Naive thymus-derived CD4-positive, alpha-beta T cell (primary cell): ENCODE measurements around the gene TNIK. TPM values are rescaled to one million over a fixed set of nuclear protein-coding genes. Genes with fewer than 3 reads are reported as not detected.

Source experiments
- ATAC-seq: fragments of 150-1000 bp; cut with Tn5 transposase; 2 replicates; pipeline ENCODE4 v1.10.0; 2021; ENCODE audit warnings: mild to moderate bottlenecking, moderate library complexity
- CTCF ChIA-PET: fragments of 350-600 bp; sonication (Branson Sonifier 250); formaldehyde crosslinking; loops from one replicate; lab custom pipeline; 2021; ENCODE audit warnings: antibody characterized with exemption; lab: Charles Lee
- POLR2A ChIA-PET: fragments of 350-600 bp; sonication (Branson Sonifier 250); formaldehyde crosslinking; loops from one replicate; lab custom pipeline; 2021; ENCODE audit warnings: antibody characterized with exemption, inconsistent platforms; lab: Charles Lee
- DNase-seq, 9 donors: peaks; one replicate each; pipeline versions ENCODE4 v3.0.0 to v3.0.0-alpha.2; 2020 to 2022; ENCODE audit warnings: mixed read lengths in 1 of 9
- H3K27ac ChIP-seq: one replicate; pipeline ENCODE4 v1.7.0; 2013; ENCODE audit warnings: mild to moderate bottlenecking, low read depth, low read length, moderate library complexity
- H3K27me3 ChIP-seq, 2 donors: one replicate each; pipeline ENCODE4 v1.7.0; 2013; ENCODE audit warnings: low read length in 2 of 2, mild to moderate bottlenecking in 2 of 2, moderate library complexity in 2 of 2; ENCODE audit not compliant: control insufficient read depth in 2 of 2, insufficient read depth in 2 of 2
- H3K36me3 ChIP-seq, 3 experiments: 1 replicate in 2 of 3; 2 replicates in 1 of 3; pipeline ENCODE4 v1.7.0; 2013; ENCODE audit warnings: low read length in 3 of 3, mild to moderate bottlenecking in 3 of 3, moderate library complexity in 1 of 3; ENCODE audit not compliant: insufficient read depth in 3 of 3, control insufficient read depth in 2 of 3
- H3K4me1 ChIP-seq, 2 donors: one replicate each; pipeline ENCODE4 v1.7.0; 2013; ENCODE audit warnings: low read length in 2 of 2, mild to moderate bottlenecking in 2 of 2, moderate library complexity in 1 of 2; ENCODE audit not compliant: control insufficient read depth in 2 of 2, insufficient read depth in 2 of 2
- H3K4me3 ChIP-seq: 2 replicates; pipeline ENCODE4 v1.7.0; 2013; ENCODE audit warnings: mild to moderate bottlenecking, low read length
- H3K9me3 ChIP-seq, 3 experiments: 1 replicate in 2 of 3; 2 replicates in 1 of 3; pipeline ENCODE4 v1.7.0; 2013; ENCODE audit warnings: low read length in 3 of 3; ENCODE audit not compliant: control insufficient read depth in 2 of 3
- H3K27ac Mint-ChIP-seq, 9 donors: one replicate each; pipeline ENCODE4 v1.8.0; 2020 to 2022; ENCODE audit warnings: mixed read lengths in 9 of 9, mild to moderate bottlenecking in 8 of 9, moderate library complexity in 5 of 9, inconsistent platforms in 2 of 9
- H3K27me3 Mint-ChIP-seq, 5 donors: one replicate each; pipeline ENCODE4 v1.8.0; 2021 to 2022; ENCODE audit warnings: mixed read lengths in 5 of 5, mild to moderate bottlenecking in 1 of 5
- H3K36me3 Mint-ChIP-seq, 5 donors: one replicate each; pipeline ENCODE4 v1.8.0; 2020 to 2022; ENCODE audit warnings: mixed read lengths in 5 of 5, mild to moderate bottlenecking in 3 of 5, inconsistent platforms in 1 of 5
- H3K4me1 Mint-ChIP-seq, 7 donors: one replicate each; pipeline ENCODE4 v1.8.0; 2020 to 2022; ENCODE audit warnings: mixed read lengths in 7 of 7, mild to moderate bottlenecking in 3 of 7, inconsistent platforms in 1 of 7
- H3K4me3 Mint-ChIP-seq, 10 donors: one replicate each; pipeline ENCODE4 v1.8.0; 2020 to 2022; ENCODE audit warnings: mild to moderate bottlenecking in 10 of 10, mixed read lengths in 10 of 10, moderate library complexity in 6 of 10, inconsistent platforms in 2 of 10
- H3K9me3 Mint-ChIP-seq, 11 donors: one replicate each; pipeline ENCODE4 v1.8.0; 2020 to 2022; ENCODE audit warnings: mixed read lengths in 11 of 11, mild to moderate bottlenecking in 4 of 11, inconsistent platforms in 1 of 11, moderate library complexity in 1 of 11
- intact Hi-C, 2 donors: fragments of 100-400 bp; cut with micrococcal nuclease; formaldehyde crosslinking; loops; one replicate each; pipeline ENCODE4 v1.15.1; 2023
- polyA plus RNA-seq, 2 donors: library from polyadenylated mRNA; unstranded; fragments of 300-500 nt; fragmentation: Illumina TruSeq; gene quantifications; one replicate each; pipeline ENCODE4 v1.2.3, GENCODE V29; 2021
- total RNA-seq, 6 experiments: library from RNA in 5 of 6; stranded (reverse) in 5 of 6; gene quantifications; 1 replicate in 5 of 6; 2 replicates in 1 of 6; pipeline ENCODE4 v1.2.3 and lab custom pipeline; 2021 to 2026

The TNIK gene
- total and polyA plus RNA-seq, 7 experiments from 2014 or later, result 20.2 to 74.9 (median 66.3) TPM

DNA sequence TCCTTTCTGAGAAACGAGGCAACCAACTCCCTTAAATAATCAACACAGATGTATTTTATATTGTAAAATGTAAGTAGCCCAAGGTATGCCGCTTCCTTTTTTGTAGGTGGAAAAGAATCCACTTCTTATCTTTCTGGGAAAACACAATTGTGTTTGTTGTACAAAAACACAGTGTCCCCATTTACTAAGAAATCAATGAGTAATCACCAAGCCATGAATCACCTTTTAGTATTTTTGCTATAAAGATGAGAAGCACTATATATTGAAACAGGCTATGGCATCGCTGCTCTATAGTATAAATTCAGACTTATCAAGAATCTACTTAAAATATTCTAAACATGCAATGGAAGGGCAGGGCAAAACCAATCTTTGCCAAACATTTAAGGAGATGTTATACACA lies 104.0 kb downstream of the TNIK start:
- Histone ChIP-seq H3K9me3 (no peaks in the 10 kb centered on the region), H3K27ac (no peak overlapping the region), H3K4me1 (peaks cover 0 to 3% of the 10 kb centered on the region in 2 donors), H3K4me3 (no peak overlapping the region), H3K36me3 (no peaks in the 10 kb centered on the region), H3K27me3 (no peaks in the 10 kb centered on the region)
- Mint-ChIP-seq H3K4me3 (peak overlapping the region in 1 of 10 donors; percentile 8), H3K27me3 (no peaks in the 10 kb centered on the region), H3K9me3 (no peaks in the 10 kb centered on the region), H3K27ac (peak overlapping the region in 4 of 9 donors; percentile 20 to 56 (median 43)), H3K4me1 (peaks cover 25 to 100% (median 80%) of the 10 kb centered on the region in 7 donors), H3K36me3 (peaks cover 0 to 13% (median 4%) of the 10 kb centered on the region in 5 donors)
- no peak for ATAC-seq
- CTCF ChIA-PET, result no interaction called here
- POLR2A ChIA-PET, result no interaction called here
- intact Hi-C loops, result no loop called here
- DNase-seq, result no peak

DNA sequence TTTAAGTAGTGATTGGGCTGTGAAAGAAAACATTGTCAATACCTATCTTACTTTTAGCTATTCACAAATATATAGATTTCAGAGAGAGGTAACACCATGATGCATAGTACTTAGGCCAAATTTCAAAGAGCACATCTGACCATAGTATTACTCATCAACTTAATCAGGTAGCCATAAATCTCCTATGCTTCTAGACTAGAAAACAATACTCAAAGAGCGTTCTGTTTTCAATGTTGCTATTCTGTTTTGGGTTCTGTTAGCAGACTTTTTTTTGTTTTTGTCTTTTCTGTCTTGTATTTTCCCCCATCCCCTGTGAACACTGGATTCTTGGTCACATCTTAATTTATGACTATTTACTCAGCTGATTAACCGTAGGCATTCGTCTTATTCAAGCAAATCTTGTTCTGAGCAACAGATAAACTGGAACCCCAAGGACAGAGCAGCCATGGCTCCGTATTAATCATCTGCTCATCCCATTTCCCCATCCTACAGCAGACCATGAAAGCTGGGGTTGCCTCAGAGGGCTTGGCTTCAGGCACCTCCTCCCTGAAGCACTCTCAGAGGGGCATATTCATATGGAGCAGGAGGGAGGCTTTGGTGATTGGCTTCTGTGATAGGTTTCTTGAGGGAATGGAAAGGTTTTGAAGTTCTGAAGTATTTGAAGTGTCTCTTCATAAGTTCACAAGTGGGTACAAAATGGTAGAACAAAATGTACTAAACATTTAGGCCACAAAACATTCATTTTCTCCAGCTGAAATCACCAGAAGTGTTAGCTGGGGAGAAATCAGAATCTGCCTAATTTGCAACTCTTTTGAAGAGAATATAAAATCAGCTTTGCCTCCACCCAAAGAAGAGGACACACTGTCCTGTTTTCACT lies 105.3 kb downstream of the TNIK start:
- DNase-seq (no peak), ATAC-seq (no peak)
- H3K4me3 Mint-ChIP-seq, result no peak overlapping the region
- H3K4me1 Mint-ChIP-seq, result peaks cover 25 to 100% (median 78%) of the 10 kb centered on the region in 7 donors
- Histone ChIP-seq H3K27me3 (no peaks in the 10 kb centered on the region), H3K36me3 (no peaks in the 10 kb centered on the region), H3K4me3 (no peak overlapping the region), H3K4me1 (peaks cover 0 to 3% of the 10 kb centered on the region in 2 donors), H3K27ac (no peak overlapping the region), H3K9me3 (no peaks in the 10 kb centered on the region)
- peaks cover 0 to 9% (median 4%) of the 10 kb centered on the region in 5 donors for H3K36me3 Mint-ChIP-seq
- intact Hi-C loops, result loop anchor here in 1 of 2 donors (1.0 kb wide), 1 partner anchor 8 kb away; no protein-coding TSS in a partner anchor
- H3K27ac Mint-ChIP-seq, result peak overlapping the region in 6 of 9 donors; percentile 1 to 58 (median 44)
- ChIA-PET CTCF (no interaction called here), POLR2A (interaction anchor here (0.9 to 1.4 kb wide), 2 partner anchors 16 to 46 kb away, joined by 3 to 4 read pairs; no protein-coding TSS in a partner anchor)
- no peaks in the 10 kb centered on the region for H3K9me3 Mint-ChIP-seq
- no peaks in the 10 kb centered on the region for H3K27me3 Mint-ChIP-seq

DNA sequence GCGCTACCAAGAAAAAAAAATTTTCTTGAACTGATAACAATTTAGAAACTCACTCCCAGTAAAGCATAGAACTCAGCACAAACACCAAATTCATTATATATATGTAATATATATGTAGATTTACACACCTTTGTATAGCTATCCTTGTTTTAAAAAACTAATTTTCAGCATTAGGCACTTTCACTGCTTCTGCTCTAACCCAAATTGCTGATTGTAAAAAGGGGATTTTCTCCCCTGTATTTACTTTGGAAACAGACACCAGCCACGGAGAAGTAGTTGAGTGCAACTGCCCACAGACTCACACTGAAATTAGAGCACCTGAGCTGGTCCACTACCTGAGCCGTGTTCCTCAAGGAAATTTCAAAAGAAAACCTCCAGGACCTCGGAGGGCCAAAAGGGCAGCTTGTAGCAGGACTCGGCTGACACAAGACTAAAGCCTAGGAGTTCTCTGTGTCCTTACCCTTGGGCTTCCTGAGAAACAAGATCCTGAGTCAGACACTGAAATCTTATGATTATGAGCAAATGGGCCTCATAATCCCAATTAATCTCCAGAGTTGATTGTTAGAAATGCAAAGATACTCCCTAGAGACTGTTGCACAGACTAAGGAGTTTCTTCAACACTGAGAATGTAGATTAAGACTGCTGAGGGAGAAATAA lies 106.0 kb downstream of the TNIK start:
- no peaks in the 10 kb centered on the region for H3K27me3 Mint-ChIP-seq
- H3K27me3 ChIP-seq, result no peaks in the 10 kb centered on the region
- no peaks in the 10 kb centered on the region for H3K9me3 ChIP-seq
- peaks cover 0 to 3% of the 10 kb centered on the region in 2 donors for H3K4me1 ChIP-seq
- H3K4me3 Mint-ChIP-seq, result no peak overlapping the region
- H3K4me3 ChIP-seq, result no peak overlapping the region
- CTCF ChIA-PET, result no interaction called here
- H3K9me3 Mint-ChIP-seq, result no peaks in the 10 kb centered on the region
- intact Hi-C loops, result no loop called here
- ATAC-seq (no peak), DNase-seq (no peak)
- H3K4me1 Mint-ChIP-seq, result peaks cover 24 to 100% (median 79%) of the 10 kb centered on the region in 7 donors
- POLR2A ChIA-PET, result interaction anchor here (1.4 kb wide), 1 partner anchor 15 kb away, joined by 4 read pairs; no protein-coding TSS in a partner anchor
- peaks cover 0 to 9% (median 4%) of the 10 kb centered on the region in 5 donors for H3K36me3 Mint-ChIP-seq
- no peak overlapping the region for H3K27ac ChIP-seq
- H3K36me3 ChIP-seq, result no peaks in the 10 kb centered on the region
- H3K27ac Mint-ChIP-seq, result peak overlapping the region in 3 of 9 donors; percentile 5 to 58 (median 25)

DNA sequence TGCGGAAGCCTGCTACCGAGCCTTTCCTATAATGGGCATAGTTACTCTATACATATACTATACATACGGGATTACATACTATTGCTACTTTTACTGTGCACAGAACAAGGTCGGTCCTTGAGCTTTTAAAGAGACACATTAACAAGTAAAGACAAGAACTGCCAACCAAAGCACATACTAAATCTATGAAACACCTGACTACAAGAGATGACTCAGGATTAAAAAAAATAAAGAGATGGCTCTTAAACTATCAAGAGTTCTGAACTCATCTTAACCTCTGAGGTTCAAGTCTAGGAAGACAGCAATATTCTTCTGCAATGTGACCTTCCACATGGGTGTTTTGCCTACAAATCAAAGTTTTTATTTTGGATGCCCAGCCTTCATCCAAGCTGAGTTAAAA lies 106.8 kb downstream of the TNIK start:
- ATAC-seq, result no peak
- CTCF ChIA-PET, result no interaction called here
- POLR2A ChIA-PET, result no interaction called here
- Histone ChIP-seq H3K36me3 (no peaks in the 10 kb centered on the region), H3K4me3 (no peak overlapping the region), H3K27me3 (no peaks in the 10 kb centered on the region), H3K27ac (no peak overlapping the region), H3K4me1 (peaks cover 0 to 3% of the 10 kb centered on the region in 2 donors), H3K9me3 (no peaks in the 10 kb centered on the region)
- H3K27me3 Mint-ChIP-seq, result no peaks in the 10 kb centered on the region
- no peak for DNase-seq
- intact Hi-C loops, result no loop called here
- H3K4me3 Mint-ChIP-seq, result no peak overlapping the region
- peaks cover 0 to 4% (median 4%) of the 10 kb centered on the region in 5 donors for H3K36me3 Mint-ChIP-seq
- no peak overlapping the region for H3K27ac Mint-ChIP-seq
- H3K9me3 Mint-ChIP-seq, result no peaks in the 10 kb centered on the region
- H3K4me1 Mint-ChIP-seq, result peaks cover 21 to 100% (median 80%) of the 10 kb centered on the region in 7 donors

DNA sequence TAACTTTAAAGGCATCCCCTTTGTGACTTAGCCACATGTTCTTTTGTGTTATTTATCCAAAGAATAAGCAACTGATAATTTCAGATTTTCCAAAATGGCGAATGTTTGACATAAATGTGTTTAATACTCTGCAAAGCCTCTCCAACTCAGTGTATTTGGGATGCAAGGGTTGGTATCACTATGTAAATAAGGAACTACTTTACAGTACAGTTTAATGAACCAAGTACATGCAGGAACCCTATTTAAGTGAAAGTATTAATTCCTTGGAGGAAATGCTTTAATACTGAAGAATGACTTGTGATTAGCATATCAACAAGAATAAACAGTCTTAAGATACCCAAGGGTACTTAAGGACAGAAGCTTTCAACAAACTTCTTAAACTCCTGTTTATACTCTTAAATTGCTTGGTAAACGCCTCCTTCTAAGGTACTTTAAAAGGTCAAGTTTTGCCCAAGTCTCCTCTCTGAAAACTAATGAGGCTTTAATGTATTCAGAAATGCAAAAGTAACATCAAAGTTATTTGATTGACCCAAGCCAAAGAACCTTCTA lies 107.7 kb downstream of the TNIK start:
- ChIA-PET POLR2A (no interaction called here), CTCF (no interaction called here)
- Histone ChIP-seq H3K36me3 (no peaks in the 10 kb centered on the region), H3K27ac (no peak overlapping the region), H3K4me3 (no peak overlapping the region), H3K27me3 (no peaks in the 10 kb centered on the region), H3K9me3 (no peaks in the 10 kb centered on the region), H3K4me1 (peaks cover 3 to 5% of the 10 kb centered on the region in 2 donors)
- H3K4me1 Mint-ChIP-seq, result peaks cover 25 to 100% (median 80%) of the 10 kb centered on the region in 7 donors
- no peaks in the 10 kb centered on the region for H3K9me3 Mint-ChIP-seq
- no peak overlapping the region for H3K4me3 Mint-ChIP-seq
- ATAC-seq (no peak), DNase-seq (no peak)
- no peaks in the 10 kb centered on the region for H3K27me3 Mint-ChIP-seq
- H3K27ac Mint-ChIP-seq, result peak overlapping the region in 1 of 9 donors; percentile 8
- intact Hi-C loops, result no loop called here
- peaks cover 0 to 4% (median 1%) of the 10 kb centered on the region in 5 donors for H3K36me3 Mint-ChIP-seq

DNA sequence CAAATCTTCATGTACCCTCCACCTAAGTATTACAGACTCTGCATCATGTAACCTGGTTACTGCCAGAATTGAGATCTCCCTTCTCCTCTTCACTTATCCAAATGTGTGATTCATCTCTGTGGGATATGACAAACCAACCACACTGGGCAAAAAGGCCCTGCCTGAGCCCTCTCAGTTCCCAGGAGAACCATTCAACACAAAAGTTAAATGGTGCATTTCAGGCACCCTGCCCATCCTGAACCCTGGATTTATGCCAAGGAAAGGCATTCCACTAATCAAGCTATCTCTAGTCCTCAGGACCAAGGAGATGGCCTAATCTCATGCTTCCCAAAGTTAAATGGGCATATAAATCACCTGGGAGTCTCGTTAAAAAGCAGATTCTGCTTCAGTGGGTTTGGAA lies 108.5 kb downstream of the TNIK start:
- intact Hi-C loops, result loop anchor here in 1 of 2 donors (2.0 kb wide), 1 partner anchor 17 kb away; no protein-coding TSS in a partner anchor
- DNase-seq (no peak), ATAC-seq (no peak)
- Histone ChIP-seq H3K4me3 (no peak overlapping the region), H3K36me3 (no peaks in the 10 kb centered on the region), H3K4me1 (peaks cover 3 to 5% of the 10 kb centered on the region in 2 donors), H3K9me3 (no peaks in the 10 kb centered on the region), H3K27me3 (no peaks in the 10 kb centered on the region), H3K27ac (no peak overlapping the region)
- ChIA-PET POLR2A (no interaction called here), CTCF (no interaction called here)
- peaks cover 0 to 8% (median 6%) of the 10 kb centered on the region in 5 donors for H3K36me3 Mint-ChIP-seq
- H3K4me1 Mint-ChIP-seq, result peaks cover 27 to 100% (median 83%) of the 10 kb centered on the region in 7 donors
- no peak overlapping the region for H3K4me3 Mint-ChIP-seq
- H3K27ac Mint-ChIP-seq, result peak overlapping the region in 1 of 9 donors; percentile 52
- no peaks in the 10 kb centered on the region for H3K9me3 Mint-ChIP-seq
- no peaks in the 10 kb centered on the region for H3K27me3 Mint-ChIP-seq
